HG03095 (cell line): ENCODE data around the gene ZNF280B.
A peak's percentile ranks its signal among the peaks of the same experiment; 100 is the strongest.
"Not testable (repeated sequence)": the region's sequence is repeated elsewhere in the genome, so short reads cannot be mapped to it uniquely, and the experiment has no call there.

Experiments used
- ATAC-seq: cut with Tn5 transposase; IDR thresholded peaks from one replicate; pipeline ENCODE4 v1.9.1; 2021; ENCODE audit warnings: moderate library complexity; ENCODE audit not compliant: unreplicated experiment

Gene ZNF280B

GRCh38 chr22:22465782-22466181 lies 42.8 kb downstream of the ZNF280B start:
- ATAC-seq = no peak

- ATAC-seq = no peak
Observed at GRCh38 chr22:22465094-22465602, 43.4 kb downstream of the ZNF280B start.

DNA sequence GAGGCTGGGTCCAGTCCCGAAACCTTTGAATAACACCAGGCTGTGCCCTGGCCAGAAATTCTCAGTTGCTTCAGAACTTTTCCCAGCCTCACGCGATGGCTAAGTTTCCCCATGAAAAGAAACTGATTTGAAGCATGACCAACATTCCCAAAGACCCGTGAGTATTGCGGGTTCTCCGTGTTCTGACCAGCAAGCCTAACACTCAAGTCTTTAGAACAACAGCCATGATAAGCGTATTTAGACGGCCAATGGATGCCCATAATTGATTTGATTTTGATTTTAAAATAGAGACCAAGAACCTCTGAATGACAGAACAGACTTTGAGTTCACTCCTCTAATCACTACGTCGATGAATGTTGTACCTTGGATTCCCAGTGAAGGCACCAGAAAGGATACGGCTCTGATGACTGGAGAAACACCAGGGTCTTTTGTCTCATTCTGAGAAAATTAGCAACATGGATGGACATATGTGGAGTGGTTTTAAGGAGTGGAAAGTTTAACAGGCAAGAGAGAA lies 43.9 kb downstream of the ZNF280B start:
- ATAC-seq = no peak

GRCh38 chr22:22463855-22464540 lies 44.5 kb downstream of the ZNF280B start:
- no peak for ATAC-seq

- ATAC-seq = no peak
Observed at GRCh38 chr22:22462813-22463567, 45.6 kb downstream of the ZNF280B start.

- no peak for ATAC-seq
Observed at GRCh38 chr22:22461583-22461982, 47.0 kb downstream of the ZNF280B start.

- no peak for ATAC-seq
Observed at GRCh38 chr22:22461111-22461510, 47.4 kb downstream of the ZNF280B start.

- ATAC-seq = no peak
Observed at GRCh38 chr22:22460635-22461034, 47.9 kb downstream of the ZNF280B start.

DNA sequence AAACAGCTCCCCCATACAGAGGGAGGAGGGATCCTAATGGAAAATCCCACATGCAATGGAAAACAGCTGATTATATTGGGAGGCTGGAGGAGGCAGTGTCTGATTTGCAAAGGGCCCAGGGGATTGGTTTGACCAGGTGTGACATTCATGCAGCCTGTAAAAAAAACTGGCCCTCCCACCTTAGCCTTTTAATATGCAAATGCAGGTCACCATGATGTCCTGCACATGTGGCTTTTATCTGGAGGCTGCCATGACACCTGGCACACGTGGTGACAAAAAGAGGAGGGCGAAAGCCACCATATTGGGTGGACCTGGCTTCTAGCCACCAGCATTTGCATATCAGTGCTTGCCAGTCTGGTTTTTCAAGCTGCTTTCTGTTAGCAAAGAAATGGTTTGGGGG lies 48.5 kb downstream of the ZNF280B start:
- ATAC-seq = no peak

DNA sequence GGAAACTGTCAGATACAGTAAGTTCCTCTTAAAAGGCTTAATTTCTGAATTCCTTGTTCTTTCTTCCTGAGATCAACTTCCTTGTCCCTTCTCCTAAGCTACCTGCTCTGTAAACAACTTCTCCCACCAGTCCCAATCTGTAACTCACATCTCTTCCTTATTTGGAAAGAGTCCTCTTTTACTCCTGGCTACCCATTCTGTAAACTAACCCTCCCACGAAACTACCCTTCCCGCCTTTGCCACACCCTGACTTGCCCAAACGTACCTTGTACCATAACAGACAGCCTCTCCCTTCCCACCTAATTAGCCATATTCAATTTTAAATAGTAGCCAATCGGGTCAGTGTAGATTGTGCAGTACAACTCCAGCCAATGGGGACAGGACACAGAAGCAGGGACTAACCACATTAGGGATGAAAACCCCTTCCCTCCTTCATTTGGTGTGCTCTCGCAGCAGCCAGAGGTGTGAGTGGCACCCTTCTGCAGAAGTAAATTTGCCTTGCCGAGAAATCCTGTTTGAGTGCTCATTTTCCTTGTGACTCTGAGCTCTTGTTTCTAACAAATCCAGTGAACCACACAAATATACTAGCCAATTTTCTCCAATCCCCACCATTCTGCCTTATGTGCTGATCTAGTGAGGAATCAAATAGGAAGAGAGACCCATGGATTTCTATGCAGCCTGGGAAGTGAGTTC lies 49.5 kb downstream of the ZNF280B start:
- no peak for ATAC-seq

- ATAC-seq = no peak
Observed at GRCh38 chr22:22458387-22458786, 50.2 kb downstream of the ZNF280B start.

DNA sequence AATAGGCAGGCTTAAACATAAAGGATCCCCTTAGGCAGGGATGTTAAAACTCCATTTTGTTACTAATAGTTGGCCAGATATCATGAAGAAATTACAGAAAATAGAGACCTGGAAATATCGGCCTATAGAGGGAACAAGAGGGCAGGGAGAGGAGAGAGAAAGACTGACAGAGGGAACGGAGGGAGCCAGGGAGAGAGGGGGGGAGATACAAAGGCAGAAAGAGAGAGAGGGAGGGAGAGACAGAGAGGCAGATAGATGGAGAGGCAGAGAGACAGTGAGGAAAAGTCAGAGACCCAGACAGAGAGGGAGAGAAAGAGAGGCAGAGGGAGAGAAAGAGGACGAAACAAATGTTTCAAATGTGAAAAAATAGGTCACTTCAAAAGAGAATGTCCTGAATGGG lies 53.5 kb downstream of the ZNF280B start:
- ATAC-seq = no peak

GRCh38 chr22:22452996-22453686 lies 55.4 kb downstream of the ZNF280B start:
- no peak for ATAC-seq

GRCh38 chr22:22452211-22452610 lies 56.3 kb downstream of the ZNF280B start:
- ATAC-seq = no peak

- ATAC-seq = peak; percentile 95
Observed at GRCh38 chr22:22450343-22450839, 58.2 kb downstream of the ZNF280B start.

GRCh38 chr22:22449819-22450218 lies 58.7 kb downstream of the ZNF280B start:
- ATAC-seq = no peak

GRCh38 chr22:22446517-22446916 lies 62.0 kb downstream of the ZNF280B start:
- no peak for ATAC-seq

GRCh38 chr22:22444007-22444589 lies 64.4 kb downstream of the ZNF280B start:
- ATAC-seq = not testable (repeated sequence)

DNA sequence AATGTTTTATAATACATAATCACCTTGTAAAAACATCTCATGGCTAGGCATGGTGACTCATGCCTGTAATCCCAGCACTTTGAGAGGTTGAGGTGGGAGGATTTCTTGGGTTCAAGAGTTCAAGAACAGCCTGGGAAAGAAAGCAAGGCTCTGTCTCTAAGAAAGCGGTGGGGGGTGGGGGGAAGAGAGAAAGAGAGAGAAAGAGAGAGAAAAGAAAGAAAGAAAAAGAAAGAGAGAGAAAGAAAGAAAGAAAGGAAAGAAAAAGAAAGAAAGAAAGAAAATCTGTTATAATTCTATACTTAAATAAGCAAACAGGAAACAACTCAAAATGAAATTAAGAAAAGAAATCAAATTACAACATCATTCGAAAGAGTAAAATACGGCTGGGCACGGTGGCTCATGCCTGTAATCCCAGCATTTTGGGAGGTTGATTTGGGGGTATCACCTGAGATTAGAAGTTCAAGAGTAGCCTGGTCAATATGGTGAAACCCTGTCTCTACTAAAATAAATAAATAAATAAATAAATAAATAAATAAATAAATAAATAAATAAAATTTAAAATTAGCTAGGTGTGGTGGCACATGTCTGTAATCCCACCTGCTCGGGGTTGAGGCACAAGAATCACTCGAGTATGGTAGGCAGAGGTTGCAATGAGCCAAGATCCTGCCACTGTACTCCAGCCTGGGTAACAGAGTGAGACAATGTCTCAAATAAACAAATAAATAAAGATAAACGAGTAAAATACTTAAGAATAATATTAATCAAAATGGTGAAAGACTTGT lies 65.4 kb downstream of the ZNF280B start:
- no peak for ATAC-seq

DNA sequence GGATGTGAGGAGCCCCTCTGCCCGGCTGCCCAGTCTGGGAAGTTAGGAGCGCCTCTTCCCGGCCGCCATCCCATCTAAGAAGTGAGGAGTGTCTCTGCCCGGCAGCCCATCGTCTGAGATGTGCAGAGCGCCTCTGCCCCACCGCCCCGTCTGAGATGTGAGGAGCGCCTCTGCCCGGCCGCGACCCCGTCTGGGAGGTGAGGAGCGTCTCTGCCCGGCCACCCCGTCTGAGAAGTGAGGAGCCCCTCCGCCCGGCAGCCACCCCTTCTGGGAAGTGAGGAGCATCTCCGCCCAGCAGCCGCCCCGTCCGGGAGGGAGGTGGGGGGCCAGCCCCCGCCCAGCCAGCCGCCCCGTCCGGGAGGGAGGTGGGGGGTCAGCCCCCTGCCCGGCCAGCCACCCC lies 66.9 kb downstream of the ZNF280B start:
- not testable (repeated sequence) for ATAC-seq
